Renal cortex interstitium (tissue), 11 donors: ENCODE data around the gene INTS1. TPM values are rescaled to one million over a fixed set of nuclear protein-coding genes. Genes with fewer than 3 reads are reported as not detected.
"Not testable (repeated sequence)": the region's sequence is repeated elsewhere in the genome, so short reads cannot be mapped to it uniquely, and the experiment has no call there.

Experiments used
- DNase-seq, 11 donors: peaks; one replicate each; pipeline ENCODE4 v3.0.0-alpha.2; 2013; ENCODE audit warnings: low read depth in 9 of 11, low spot score in 4 of 11; ENCODE audit errors: extremely low read depth in 1 of 11
- polyA plus RNA-seq, 3 donors: library from polyadenylated mRNA; unstranded; fragments of 120-200 nt; gene quantifications; one replicate each; pipeline ENCODE4 v1.2.1, GENCODE V29; 2013; ENCODE audit not compliant: insufficient read length in 3 of 3

Gene INTS1
- polyA plus RNA-seq, 3 donors, result 50.0 to 94.7 (median 87.9) TPM

GRCh38 chr7:1458683-1459511 is 45.3 kb downstream of the INTS1 start, which contains the start of gene MICALL2:
TSS of gene MICALL2 (minus strand) at chr7:1459470. CDS start at chr7:1459326, 144 bp downstream.
- no peak for DNase-seq

GRCh38 chr7:1457949-1458682 is 46.1 kb downstream of the INTS1 start:
- no peak for DNase-seq

GRCh38 chr7:1457059-1457948 is 46.9 kb downstream of the INTS1 start:
- DNase-seq, result no peak

DNA sequence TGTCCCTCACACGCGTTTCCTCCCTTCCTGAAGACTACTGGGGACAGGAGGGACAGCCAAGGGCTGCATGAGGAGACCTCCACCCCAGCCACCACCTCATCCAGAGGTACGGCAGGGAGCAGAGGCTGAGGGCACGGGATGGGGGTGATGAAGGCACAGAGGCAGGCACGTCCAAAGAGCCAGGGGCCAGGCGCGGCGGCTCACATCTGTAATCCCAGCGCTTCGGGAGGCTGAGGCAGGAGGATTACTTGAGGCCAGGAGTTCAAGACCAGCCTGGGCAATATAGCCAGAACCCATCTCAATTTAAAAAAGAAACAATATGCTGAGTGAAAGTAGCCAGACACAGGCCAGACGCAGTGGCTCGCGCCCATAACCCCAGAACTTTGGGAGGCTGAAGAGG is 48.2 kb downstream of the INTS1 start:
- DNase-seq, result no peak

GRCh38 chr7:1455241-1455939 is 48.8 kb downstream of the INTS1 start:
- peak in 1 of 11 donors; percentile 46 for DNase-seq

- no peak for DNase-seq
Observed at GRCh38 chr7:1454542-1454941, 49.6 kb downstream of the INTS1 start.

- DNase-seq, result no peak
Observed at GRCh38 chr7:1452205-1452604, 52.0 kb downstream of the INTS1 start.

DNA sequence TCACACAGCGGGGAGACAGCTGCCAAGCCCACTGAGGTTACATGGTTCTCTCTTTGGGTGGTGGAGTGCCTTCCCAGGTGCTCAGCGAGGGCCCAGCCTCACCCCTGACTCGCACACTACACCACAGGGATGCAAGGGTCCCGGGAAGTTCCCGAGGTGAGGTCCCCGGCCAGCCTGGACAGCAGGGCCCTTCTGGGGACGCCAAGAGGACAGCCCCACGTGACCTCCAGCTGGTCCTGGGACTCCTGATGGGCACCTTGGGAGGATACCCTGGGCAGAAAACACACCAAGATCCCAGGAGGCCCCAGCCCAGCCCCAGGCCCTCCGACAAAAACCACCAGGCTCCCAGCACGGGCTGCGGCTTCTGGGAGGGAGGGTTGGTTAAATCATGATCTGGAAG is 53.2 kb downstream of the INTS1 start:
- DNase-seq, result no peak

DNA sequence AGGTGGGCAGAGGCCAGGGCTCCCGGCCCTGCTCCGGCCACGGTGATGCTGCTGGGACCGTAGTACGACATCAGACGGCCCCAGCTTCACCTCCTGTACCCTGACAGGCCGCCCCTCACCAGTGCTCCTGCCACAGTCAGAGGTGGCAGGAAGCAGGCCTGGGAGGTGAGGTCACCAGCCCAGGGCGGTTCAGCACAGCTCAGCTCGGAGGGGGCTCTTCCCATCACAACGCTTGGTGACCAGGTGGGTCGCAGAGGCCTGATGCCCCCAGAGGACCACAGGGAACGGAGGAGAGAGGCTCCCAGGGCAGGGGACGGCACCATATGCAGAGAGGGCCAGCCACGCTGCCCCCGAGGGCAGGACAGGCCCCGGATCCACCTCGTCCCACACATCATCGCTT is 53.8 kb downstream of the INTS1 start:
- DNase-seq, result no peak

DNA sequence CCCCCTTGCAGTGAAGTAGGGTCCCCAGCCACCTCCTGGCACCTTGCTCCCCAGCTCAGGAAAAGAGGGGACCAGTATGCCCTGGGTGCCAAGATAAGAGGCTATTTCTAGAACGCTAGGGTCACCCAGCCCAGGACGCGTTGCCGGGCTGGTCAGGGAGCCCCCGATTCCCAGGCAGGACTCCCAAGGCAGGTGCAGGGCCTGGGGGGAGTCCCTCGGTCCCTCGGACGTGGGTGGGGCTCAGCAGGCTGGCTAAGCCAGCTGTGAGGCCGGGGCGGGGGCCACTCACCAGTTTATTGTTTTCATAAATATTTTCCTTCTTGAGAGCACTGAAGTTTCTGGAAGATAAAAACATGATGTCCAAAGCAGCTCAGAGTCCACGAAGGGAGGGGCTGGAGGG is 54.2 kb downstream of the INTS1 start:
- no peak for DNase-seq

DNA sequence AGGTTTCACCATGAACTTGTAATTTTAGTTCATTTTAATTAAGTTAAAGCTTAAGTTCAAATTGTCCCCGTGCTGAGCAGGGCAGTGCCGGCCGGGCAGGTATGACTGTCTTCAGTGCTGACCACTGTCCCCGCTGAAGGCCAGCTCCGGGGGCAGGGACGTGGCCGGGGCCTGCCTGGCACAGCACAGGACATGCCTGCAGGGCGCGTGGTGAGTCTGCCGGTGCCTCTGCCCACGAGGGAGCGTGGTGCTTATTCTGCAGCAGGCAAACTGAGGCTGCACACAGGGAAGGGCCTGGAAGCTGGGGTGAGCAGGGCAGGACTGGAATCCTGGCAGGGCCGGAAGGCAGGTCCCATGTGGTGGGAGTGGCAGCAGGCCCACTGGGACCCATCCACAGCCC is 54.7 kb downstream of the INTS1 start:
- DNase-seq, result no peak

DNA sequence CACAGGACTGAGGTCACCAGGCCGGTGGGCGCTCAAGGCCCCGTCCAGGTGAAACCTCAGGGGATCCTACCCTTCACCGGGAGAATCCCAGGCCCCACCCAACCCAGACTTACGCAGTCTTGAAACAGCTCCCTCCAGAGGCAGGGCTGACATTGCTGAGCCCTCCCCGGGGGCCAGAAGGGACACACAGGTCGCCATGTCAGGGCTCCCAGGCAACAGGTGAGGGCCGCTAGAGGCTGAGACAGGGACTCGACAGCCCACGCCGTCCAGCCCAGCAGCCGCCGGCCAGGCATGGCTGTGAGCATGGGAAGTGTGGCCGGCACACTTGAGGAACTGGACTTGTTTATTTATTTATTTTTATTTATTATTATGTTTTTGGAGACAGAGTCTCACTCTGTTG is 55.2 kb downstream of the INTS1 start:
- DNase-seq, result no peak

GRCh38 chr7:1447551-1448244 is 56.5 kb downstream of the INTS1 start:
- no peak for DNase-seq

DNA sequence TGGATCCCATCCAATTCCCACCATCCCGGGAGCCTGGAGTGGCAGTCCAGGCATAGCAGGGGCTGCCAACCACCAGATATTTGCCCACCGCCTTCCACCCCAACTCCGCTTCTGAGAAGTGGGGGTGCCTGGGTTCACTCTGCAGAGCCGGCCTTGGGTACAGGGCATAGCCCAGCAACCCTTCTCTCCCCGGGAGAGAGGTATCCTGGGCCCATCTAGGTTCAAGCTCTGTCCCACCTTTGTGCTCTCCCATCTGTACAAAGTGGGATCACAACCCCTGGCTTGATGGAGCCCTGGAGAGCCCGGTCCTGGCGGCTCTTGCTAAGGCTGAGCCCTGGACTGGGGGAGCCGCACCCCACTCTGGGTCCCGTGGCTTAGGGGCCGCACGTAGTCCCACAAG is 57.1 kb downstream of the INTS1 start:
- no peak for DNase-seq

DNA sequence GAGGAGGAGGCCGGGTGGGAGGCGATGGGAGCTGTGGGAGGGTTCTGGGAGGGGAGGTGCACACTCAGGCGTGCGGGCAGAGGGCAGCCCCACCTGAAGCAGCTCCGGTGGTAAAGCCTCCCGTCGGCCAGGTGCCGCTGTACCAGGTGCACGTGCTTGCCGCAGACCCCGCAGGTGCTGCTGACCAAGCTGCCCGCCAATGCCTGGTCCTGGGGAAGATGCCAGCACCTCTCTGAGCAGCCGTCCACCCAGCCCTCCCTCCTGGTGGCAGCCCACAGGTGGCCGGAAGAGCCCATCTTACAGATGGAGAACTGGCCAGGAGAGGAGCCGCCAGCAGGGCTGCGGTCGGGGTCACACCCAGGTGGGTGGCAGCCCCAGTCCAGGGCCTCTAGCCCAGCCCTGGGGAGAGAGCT is 57.6 kb downstream of the INTS1 start:
- no peak for DNase-seq

- not testable (repeated sequence) for DNase-seq
Observed at GRCh38 chr7:1446026-1446425, 58.2 kb downstream of the INTS1 start.

GRCh38 chr7:1445341-1445740 is 58.8 kb downstream of the INTS1 start:
- no peak for DNase-seq

- DNase-seq, result no peak
Observed at GRCh38 chr7:1444925-1445322, 59.3 kb downstream of the INTS1 start.
